Endometrial microvascular endothelial cells (primary cell): ENCODE data around the gene HEATR1. TPM values are rescaled to one million over a fixed set of nuclear protein-coding genes. Genes with fewer than 3 reads are reported as not detected.
"Not testable (repeated sequence)": the region's sequence is repeated elsewhere in the genome, so short reads cannot be mapped to it uniquely, and the experiment has no call there.

Source experiments
- in situ Hi-C: cut with HindIII; loops from 2 replicates; pipeline ENCODE4 v1.10.0; 2017; ENCODE audit warnings: low sequenced_read_pairs, low pct_unique_long_range_greater_than_20kb; ENCODE audit errors: inconsistent ontology term
- total RNA-seq: library from RNA; depleted of rRNA; stranded (reverse); fragments of >200 nt; gene quantifications from one replicate; pipeline ENCODE4 v1.2.3, GENCODE V29; 2015; ENCODE audit errors: inconsistent ontology term

The HEATR1 gene
- 38.8 TPM for total RNA-seq

GRCh38 chr1:236603991-236604904 lies at the start of gene HEATR1:
TSS of gene HEATR1 (minus strand) at chr1:236604516. CDS start at chr1:236604095, 421 bp downstream.
- in situ Hi-C loops, result no loop called here

GRCh38 chr1:236645016-236645680 lies 40.8 kb upstream of the HEATR1 start:
- in situ Hi-C loops, result no loop called here

GRCh38 chr1:236642763-236643162 lies 38.4 kb upstream of the HEATR1 start:
- in situ Hi-C loops, result no loop called here

- in situ Hi-C loops, result no loop called here
These were observed 35.4 kb upstream of the HEATR1 start for GRCh38 chr1:236639686-236640085.

- in situ Hi-C loops, result no loop called here
These were observed 34.6 kb upstream of the HEATR1 start for GRCh38 chr1:236638945-236639344.

- in situ Hi-C loops, result no loop called here
These were observed 31.7 kb upstream of the HEATR1 start for GRCh38 chr1:236636017-236636416.

GRCh38 chr1:236627727-236628408 lies 23.6 kb upstream of the HEATR1 start:
- in situ Hi-C loops, result no loop called here

- in situ Hi-C loops, result no loop called here
These were observed 19.3 kb upstream of the HEATR1 start for GRCh38 chr1:236623371-236624166.

GRCh38 chr1:236622407-236622806 lies 18.1 kb upstream of the HEATR1 start:
- in situ Hi-C loops, result no loop called here

GRCh38 chr1:236619398-236619797 lies 15.1 kb upstream of the HEATR1 start:
- in situ Hi-C loops, result no loop called here

GRCh38 chr1:236618507-236618906 lies 14.2 kb upstream of the HEATR1 start:
- in situ Hi-C loops, result no loop called here

- in situ Hi-C loops, result no loop called here
These were observed 11.3 kb upstream of the HEATR1 start for GRCh38 chr1:236615399-236616148.

GRCh38 chr1:236612349-236612748 lies 8.0 kb upstream of the HEATR1 start:
- in situ Hi-C loops, result no loop called here

GRCh38 chr1:236608930-236609726 lies 4.8 kb upstream of the HEATR1 start:
- in situ Hi-C loops, result no loop called here

- in situ Hi-C loops, result not testable (repeated sequence)
These were observed 3.3 kb upstream of the HEATR1 start for GRCh38 chr1:236607597-236607996.

- in situ Hi-C loops, result no loop called here
These were observed 840 bp upstream of the HEATR1 start for GRCh38 chr1:236604905-236605806.
